ENCODE data around the gene TMEM255B.
A peak's percentile ranks its signal among the peaks of the same experiment; 100 is the strongest.
"Not testable (repeated sequence)": the region's sequence is repeated elsewhere in the genome, so short reads cannot be mapped to it uniquely, and the experiment has no call there.

Gene TMEM255B

DNA sequence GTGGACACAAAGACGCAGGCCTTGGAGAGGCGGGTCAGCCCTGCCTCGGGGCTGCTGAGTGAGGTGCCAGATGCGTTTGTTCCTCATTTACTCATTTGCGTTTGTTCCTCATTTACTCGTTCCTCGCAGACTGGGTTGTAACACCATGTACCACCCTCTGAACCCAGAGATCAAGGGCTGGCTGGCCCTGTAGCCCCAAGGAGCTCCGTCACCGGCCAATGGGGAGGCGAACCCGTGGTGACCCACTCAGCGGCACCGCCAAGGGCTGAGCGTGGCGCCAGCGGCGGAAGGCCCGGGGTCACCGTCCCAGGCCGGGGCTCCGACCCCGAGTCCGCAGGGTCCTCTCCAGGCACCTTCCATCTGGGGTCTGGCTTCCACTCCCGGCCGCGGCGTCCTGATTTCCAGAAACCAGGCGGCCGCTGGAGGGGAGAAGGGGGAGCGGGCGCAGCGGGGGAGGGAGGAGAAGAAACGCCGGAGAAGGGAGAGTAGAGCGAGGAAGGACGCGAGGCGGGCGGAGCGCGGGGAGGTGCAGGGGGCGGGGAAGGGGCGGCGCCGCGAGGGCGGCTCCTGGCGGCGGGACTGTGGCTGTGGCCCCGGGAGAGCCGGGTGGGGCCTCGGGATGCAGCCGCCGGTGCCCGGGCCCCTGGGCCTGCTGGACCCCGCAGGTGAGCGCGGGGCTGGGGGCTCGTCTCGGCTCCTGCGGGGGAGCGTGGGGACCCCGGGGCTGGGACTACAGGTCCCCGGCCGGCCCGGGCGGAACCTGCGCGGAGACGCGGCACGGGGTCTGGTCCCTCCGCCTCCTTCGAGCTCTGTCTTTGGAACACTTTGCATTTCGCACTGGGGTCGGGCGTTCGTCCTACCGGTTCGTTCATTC is at the start of gene TMEM255B:
TMEM255B (plus strand) TSS at position 576 of the 874 bp plus-strand sequence; CDS start at position 620, 44 bp downstream.
- peak; percentile 64 for DNase-seq

DNA sequence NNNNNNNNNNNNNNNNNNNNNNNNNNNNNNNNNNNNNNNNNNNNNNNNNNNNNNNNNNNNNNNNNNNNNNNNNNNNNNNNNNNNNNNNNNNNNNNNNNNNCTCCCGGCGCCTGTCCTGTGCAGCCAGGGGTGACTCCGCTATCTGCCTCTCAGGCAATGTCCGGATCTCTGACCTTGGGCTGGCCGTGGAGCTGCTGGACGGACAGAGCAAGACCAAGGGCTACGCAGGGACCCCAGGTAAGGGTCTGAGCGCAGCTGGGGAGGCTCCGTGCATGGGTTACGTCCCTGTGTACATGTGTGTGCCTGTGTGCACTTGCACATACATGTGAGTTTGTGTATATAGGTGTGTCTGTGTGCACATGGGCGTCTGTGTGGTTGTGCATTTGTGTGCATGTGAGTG is 36.1 kb upstream of the TMEM255B start:
- no peak for DNase-seq

- DNase-seq, result no peak
Measured at GRCh38 chr13:113723410-113724015, 35.5 kb upstream of the TMEM255B start.

DNA sequence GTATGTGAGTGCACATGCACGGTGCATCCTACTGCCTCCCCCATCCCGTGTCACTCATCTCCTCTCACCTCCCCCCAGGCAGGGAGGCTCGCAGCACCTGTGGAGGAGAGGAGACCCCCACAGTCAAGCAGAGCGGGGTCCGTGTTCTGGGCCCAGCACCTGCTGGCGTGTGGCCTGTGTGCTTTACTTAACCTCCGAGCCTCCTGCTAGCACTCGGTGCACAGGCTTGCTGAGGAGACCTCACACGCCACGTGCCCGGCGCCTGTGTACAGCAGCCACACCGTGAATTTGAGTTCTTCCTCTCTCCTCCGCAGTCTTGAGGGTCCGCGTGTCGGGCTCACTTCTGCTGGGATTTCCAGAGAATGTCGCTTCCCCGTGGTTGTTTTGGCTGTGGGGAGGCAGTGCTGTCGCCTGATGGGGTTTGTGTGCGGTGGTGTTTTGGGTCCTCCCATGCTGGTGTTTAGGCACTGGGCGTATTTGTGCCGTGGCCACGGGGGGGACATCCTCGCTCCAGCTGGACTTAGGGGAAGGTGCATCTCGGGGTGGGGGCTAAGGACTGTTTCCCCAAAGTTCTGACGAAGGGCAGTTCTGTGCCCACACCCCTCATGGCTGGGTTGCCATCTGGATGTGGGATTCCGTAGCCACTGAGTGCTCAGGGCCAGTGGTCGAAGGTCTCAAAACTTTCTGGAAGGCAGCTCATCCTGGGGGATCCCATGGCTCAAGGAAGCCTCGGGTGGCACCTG is 34.8 kb upstream of the TMEM255B start:
- DNase-seq, result no peak

GRCh38 chr13:113724780-113725315 is 34.2 kb upstream of the TMEM255B start:
- peak; percentile 58 for DNase-seq

DNA sequence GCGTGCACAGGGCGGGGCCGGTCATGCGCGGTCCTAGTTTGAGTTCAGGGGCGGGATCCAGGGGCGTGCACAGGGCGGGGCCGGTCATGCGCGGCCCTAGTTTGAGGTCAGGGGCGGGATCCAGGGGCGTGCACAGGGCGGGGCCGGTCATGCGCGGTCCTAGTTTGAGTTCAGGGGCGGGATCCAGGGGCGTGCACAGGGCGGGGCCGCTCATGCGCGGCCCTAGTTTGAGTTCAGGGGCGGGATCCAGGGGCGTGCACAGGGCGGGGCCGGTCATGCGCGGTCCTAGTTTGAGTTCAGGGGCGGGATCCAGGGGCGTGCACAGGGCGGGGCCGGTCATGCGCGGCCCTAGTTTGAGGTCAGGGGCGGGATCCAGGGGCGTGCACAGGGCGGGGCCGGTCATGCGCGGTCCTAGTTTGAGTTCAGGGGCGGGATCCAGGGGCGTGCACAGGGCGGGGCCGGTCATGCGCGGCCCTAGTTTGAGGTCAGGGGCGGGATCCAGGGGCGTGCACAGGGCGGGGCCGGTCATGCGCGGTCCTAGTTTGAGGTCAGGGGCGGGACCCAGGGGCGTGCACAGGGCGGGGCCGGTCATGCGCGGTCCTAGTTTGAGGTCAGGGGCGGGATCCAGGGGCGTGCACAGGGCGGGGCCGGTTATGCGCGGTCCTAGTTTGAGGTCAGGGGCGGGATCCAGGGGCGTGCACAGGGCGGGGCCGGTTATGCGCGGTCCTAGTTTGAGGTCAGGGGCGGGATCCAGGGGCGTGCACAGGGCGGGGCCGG is 33.5 kb upstream of the TMEM255B start:
- not testable (repeated sequence) for DNase-seq

DNA sequence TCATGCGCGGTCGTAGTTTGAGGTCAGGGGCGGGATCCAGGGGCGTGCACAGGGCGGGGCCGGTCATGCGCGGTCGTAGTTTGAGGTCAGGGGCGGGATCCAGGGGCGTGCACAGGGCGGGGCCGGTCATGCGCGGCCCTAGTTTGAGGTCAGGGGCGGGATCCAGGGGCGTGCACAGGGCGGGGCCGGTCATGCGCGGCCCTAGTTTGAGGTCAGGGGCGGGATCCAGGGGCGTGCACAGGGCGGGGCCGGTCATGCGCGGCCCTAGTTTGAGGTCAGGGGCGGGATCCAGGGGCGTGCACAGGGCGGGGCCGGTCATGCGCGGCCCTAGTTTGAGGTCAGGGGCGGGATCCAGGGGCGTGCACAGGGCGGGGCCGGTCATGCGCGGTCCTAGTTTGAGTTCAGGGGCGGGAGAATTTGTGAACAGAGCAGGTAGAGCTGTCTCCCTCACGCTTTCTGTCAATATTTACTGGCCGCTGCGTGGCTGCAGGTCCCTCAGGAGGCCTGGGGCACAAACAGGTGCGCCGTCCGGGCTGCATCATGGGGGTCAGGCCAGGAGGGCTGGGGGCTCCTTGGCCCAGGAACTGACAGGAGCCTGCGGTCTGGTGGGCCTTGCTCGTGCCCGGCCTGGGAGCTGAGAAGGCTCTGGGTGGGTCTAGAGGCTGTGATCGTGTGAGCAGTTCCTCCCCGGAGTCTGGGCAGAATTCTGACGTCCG is 32.8 kb upstream of the TMEM255B start:
- not testable (repeated sequence) for DNase-seq

GRCh38 chr13:113726961-113727411 is 32.0 kb upstream of the TMEM255B start:
- DNase-seq, result no peak

- DNase-seq, result no peak
Measured at GRCh38 chr13:113728571-113729054, 30.4 kb upstream of the TMEM255B start.

- DNase-seq, result no peak
Measured at GRCh38 chr13:113729187-113730019, 29.6 kb upstream of the TMEM255B start.

- no peak for DNase-seq
Measured at GRCh38 chr13:113730258-113730691, 28.8 kb upstream of the TMEM255B start.

DNA sequence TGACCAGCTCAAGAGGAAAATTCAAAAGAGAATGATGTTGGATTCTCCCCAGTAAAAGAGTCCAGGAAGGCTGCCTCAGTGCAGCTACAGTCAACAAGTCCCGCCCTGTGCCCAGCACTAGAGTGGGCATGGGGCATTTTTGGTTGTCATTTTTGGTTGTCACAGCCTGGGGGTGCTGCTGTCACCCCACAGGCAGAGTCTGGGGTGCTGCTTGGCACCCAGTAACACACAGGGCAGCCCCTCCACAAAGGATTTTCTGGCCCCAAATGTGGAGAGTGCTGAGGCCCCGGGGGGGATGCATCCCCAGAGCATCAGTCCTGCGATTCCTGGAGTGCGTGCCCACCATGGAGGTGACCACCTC is 28.2 kb upstream of the TMEM255B start:
- no peak for DNase-seq

DNA sequence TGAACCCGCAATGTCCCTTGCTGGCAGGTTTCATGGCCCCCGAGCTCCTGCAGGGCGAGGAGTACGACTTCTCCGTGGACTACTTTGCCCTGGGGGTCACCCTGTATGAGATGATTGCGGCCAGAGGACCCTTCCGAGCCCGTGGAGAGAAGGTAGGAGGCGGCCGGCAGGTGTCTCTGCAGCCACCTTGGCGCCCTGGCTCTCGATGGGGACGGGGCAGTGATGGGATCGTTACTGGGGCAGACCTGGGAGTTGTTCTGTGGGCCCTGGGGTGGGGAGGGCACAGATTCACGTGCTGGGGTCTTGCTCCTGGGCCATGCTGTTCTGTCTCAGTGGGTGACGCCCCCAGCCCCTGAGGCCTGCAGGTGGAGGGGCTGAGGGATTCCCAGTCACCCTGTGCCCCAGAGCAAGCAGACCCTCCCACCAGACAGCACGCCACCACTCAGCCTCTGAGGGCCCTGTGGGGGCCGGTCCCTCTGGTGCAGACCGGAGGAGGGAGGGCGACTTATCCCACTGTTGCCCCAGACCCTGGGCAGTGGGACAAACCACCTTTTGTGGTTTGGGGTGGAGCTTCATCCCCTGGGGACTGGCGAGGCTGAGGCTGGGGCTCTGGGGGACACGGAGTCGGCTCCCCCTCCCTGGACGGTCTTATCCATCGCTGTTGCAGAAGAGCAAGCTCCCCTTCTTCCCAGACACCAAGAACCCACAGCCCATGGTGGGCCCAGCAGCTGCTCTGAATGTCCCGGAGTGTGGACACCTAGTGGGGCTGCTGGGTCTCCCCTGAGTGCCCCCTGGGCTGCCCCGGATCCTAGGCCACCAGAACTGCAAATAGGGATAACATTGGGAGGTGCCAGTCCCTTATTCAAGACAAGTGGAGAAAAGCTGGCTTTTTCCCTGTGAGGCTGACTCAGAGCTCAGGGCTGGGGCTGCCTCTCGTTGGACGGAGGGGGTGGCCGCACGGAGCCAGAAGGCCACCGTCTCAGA is 27.5 kb upstream of the TMEM255B start:
- DNase-seq, result no peak

- no peak for DNase-seq
Measured at GRCh38 chr13:113732176-113732960, 26.7 kb upstream of the TMEM255B start.

DNA sequence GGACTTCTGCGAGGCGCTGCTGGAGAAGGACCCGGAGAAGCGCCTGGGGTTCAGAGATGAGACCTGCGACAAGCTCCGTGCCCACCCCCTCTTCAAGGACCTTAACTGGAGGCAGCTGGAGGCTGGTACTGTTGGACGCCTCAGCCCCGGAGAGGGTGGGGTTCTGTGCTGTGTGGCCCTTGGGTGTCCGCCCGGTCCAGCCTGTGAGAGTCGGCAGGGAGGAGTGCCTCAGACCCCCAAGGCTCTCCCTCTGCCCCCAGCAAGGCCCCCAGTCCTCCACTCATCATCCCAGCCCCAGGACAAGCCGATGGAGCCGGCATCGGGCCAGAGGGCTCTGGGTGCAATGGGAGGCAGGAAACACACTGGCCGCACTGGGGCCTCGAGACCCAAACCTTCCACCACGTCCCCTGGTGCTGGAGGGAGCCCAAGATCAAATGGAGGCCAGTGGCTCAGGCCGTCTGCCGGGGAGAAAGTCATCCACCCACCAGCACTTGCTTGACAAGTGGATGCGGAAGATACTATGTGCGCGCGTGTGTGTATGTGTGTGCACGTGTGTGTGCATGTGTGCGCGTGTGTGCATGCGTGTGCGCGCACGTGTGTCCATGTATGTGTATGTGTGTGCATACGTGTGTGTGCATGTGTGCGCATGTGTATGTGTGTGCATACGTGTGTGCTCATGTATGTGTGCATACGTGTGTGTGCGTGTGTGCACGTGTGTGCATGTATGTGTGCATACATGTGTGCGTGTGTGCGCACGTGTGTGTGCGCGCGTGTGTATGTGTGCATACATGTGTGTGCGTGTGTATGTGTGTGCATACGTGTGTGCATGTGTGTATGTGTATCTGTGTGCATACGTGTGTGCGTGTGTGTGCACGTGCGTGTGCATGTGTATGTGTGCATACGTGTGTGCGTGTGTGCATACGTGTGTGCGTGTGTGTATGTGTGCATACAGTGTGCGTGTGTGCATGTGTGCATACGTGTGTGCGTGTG is 25.8 kb upstream of the TMEM255B start:
- no peak for DNase-seq

DNA sequence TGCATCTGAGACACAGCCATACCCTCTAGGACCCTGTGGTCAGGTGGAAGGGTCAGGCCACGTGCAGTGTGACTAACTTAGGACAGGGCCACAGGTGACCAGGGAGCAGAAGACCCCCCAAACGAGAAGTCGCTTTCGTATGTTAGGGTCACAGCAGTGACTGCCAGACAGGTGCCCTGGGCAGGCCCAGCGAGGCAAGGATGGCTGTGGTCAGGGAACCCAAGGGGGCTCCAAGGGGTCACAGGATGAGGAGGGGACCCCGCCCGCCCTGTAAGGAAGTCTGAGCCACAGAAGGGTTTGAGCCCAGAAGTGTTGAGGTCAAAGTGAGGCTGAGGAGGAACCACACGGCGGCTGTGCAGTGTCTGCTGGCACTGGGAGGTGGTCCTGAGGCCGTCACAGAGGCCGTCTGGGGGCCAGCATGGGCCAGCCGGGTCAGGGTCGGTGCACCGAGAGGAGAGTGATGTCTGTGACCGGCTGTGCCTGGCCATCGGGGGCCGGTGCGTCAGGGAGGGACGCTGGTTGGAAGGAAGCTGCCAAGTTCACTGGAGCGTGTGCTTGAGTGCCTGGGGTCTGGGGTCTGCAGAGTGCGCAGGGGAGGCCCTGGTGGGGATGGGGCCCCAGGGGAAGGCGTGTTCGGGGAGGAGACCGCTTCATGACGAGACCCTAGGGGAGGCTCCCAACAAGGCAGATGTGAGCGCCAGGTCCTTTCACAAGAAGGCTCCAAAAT is 24.8 kb upstream of the TMEM255B start:
- no peak for DNase-seq

GRCh38 chr13:113734826-113735125 is 24.2 kb upstream of the TMEM255B start:
- DNase-seq, result no peak
